Epithelial cell of proximal tubule (primary cell): ENCODE data around the gene PRKAR1B. TPM values are rescaled to one million over a fixed set of nuclear protein-coding genes. Genes with fewer than 3 reads are reported as not detected.

Source experiments
- DNase-seq: peaks from one replicate; pipeline ENCODE4 v3.0.0-alpha.2; 2011; ENCODE audit warnings: low read depth
- H3K4me3 ChIP-seq: 2 replicates; pipeline ENCODE4 v1.5.1; 2011; ENCODE audit warnings: low read depth, mild to moderate bottlenecking, low read length
- CTCF ChIP-seq: conservative IDR thresholded peaks from 2 replicates; pipeline ENCODE4 v1.5.1; 2012; ENCODE audit warnings: low read depth, mild to moderate bottlenecking, low read length
- total RNA-seq: library from RNA; depleted of rRNA; stranded (reverse); fragments of >200 nt; gene quantifications from 2 replicates; pipeline ENCODE4 v1.2.3, GENCODE V29; 2015

Gene PRKAR1B
- total RNA-seq, 1 donor from 2014 or later, result 12.2 TPM

DNA sequence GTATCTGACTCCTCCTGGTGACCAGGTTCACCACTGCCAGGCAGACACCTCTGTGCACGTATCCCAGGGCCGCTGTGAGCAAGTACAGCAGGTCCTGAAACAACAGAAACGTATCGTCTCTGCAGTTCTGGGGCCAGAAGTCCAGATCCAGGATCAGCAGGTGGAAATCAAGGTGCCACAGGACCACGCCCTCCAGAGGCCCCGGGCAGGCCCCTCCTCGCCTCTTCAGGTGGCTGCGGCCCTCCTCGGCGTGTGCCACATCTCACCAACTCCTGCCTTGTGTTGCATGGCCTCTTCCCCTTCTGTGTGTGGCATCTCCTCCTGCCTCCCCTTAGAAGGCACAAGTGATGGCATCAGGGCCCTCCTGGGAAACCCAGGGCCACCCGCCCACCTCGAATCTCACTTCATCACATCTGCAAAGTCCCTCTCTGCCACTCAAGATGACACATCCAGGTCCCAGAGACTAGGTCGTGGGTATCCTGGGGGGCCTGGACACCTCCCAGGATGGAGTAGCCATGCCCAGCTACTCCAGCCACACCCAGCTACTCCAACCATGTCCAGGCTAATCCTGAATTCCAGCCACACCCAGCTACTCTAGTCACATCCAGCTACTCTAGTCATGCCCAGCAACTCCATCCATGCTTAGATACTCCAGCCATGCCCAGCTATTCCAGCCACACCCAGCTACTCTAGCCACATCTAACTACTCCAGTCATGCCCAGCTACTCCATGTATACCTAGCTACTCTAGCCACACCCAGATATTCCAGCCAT lies 53.2 kb downstream of the PRKAR1B start:
- TF ChIP-seq CTCF, result no peak

DNA sequence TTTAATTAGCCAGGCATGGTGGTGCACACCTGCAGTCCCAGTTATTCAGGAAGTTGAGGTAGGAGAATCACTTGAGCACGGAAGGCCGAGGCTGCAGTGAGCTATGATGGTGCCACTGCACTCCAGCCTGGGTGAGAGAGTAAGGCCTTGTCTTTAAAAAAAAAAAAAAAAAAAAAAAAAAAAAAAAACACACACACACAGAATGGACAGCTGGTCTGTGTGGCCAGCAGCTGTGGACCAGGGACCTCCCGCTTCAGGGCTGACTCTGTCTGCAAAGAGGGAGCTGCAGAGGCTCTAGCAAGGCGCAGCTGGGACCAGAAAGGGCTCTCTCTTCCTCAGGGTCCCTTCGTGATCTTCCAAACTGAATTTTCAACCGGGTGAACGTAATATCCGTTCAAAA lies 54.2 kb downstream of the PRKAR1B start:
- H3K4me3 ChIP-seq, result no peak overlapping the region
- no peak for TF ChIP-seq CTCF
- no peak for DNase-seq

More for the DNA sequence above, 53.2 kb downstream of the PRKAR1B start:
- H3K4me3 ChIP-seq, result no peak overlapping the region
- DNase-seq, result no peak

DNA sequence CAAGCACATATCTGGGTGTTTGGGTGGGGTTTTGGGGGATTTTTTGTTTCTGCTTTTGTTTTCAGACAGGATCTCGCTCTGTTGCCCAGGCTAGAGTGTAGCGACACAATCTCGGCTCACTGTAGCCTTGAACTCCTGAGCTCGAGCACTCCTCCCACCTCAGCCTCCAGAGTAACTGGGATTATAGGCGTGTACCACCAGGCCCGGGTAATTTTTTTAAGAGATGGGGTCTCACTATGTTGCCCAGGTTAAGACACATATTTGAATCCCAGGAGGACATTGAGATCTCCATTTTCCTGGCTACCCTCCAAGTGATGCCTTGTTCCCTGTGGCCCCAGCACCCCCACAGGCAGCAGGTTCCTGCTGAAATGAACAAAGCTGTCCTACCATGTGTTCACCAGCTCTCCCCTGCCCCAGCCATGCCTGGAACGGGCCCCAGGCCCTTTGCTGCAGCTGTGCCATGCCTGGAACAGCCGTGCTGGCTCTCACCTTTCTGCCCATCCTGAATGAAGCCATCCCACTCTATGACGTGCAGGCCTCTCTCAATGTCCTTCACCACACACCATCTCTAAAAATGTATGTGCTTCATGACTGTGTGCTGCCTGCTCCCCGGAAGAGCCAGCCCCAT lies 55.6 kb downstream of the PRKAR1B start:
- H3K4me3 ChIP-seq, result no peak overlapping the region
- TF ChIP-seq CTCF, result no peak
- DNase-seq, result no peak

DNA sequence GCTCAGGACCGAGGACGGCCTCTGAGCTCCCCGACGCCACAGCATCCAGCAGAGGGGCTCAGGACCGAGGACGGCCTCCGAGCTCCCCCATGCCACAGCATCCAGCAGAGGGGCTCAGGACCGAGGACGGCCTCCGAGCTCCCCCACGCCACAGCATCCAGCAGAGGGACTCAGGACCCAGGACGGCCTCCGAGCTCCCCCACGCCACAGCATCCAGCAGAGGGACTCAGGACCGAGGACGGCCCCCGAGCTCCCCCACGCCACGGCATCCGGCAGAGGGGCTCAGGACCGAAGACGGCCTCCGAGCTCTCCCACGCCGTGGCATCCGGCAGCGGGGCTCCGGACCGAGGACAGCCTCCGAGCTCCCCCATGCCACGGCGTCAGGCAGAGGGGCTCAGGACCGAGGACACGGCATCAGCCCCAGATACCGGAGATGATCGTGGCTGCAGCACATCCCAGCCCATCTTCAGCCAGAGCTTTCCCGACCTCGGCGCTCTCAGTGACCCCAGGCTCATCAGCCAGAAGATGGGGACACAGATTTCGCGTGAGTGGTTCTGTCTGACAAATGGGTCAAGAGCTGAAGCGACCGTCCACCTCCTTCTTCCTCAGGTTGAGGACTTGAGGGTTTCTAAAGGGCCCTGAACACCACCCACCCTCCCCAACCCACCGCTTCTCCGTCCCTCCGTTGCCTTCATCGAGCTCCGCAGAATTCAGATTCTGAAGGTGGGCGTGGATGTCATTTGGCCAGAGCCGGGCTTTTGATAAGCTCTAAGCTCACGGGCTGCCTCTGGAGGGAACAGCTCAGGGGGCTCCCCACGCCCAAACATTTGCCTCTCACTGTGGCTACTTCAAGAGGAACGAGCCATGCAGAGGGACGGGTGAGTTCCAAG lies 56.3 kb downstream of the PRKAR1B start:
- no peak for DNase-seq
- TF ChIP-seq CTCF, result no peak
- no peak overlapping the region for H3K4me3 ChIP-seq

- no peak for TF ChIP-seq CTCF
- no peak overlapping the region for H3K4me3 ChIP-seq
- no peak for DNase-seq
Measured at GRCh38 chr7:668958-669357, 58.1 kb downstream of the PRKAR1B start.

DNA sequence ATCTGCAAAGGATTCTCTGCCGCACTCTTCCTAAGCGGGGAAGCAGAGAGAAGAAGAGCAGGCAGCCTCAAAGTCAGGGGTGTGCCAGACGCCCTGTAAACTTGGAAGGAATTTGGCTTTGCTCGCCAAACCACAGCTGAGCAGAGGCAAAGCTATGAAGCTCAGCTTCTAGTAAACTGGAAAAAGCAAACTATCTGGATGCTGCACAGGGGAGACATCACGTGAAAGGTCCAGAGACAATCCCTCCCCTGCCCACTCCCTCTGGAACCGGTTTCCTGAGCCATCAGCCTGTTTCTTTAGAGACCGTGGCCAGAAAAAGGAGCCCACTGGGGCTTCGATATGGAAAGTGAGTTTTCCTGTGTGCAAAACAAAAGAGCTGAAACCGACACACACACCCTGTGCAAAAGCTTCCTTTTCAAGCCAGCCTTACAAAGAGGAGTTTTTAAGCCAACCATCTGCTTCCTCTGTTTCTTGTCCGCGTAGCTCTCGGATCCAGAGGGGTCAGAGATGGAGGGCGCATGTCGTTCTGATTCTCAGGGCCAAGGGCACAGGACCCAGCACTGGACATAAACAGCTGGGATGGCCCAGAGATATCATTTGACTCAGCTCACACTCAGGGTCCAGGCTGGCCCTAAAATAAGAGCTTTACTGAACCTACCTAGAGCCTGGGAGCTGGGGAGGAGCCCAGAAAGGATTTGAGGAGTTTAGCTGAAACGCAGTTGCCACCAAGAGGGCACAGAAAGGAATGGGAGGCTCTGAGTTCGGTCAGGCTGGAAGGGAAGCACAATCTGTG lies 58.7 kb downstream of the PRKAR1B start:
- no peak overlapping the region for H3K4me3 ChIP-seq
- TF ChIP-seq CTCF, result no peak
- no peak for DNase-seq
